Activated naive CD4-positive, alpha-beta T cell treated with anti-CD3 and anti-CD28 coated beads for 36 hours (primary cell): ENCODE data around the gene LIMCH1. TPM values are rescaled to one million over a fixed set of nuclear protein-coding genes. Genes with fewer than 3 reads are reported as not detected.
"Not testable (repeated sequence)": the region's sequence is repeated elsewhere in the genome, so short reads cannot be mapped to it uniquely, and the experiment has no call there.

ENCODE experiments used
- CTCF ChIA-PET: fragments of 350-600 bp; sonication (Branson Sonifier 250); formaldehyde crosslinking; loops from one replicate; lab custom pipeline; 2021; ENCODE audit warnings: antibody characterized with exemption; lab: Charles Lee
- DNase-seq: peaks from one replicate; pipeline ENCODE4 v3.0.0-alpha.2; 2020
- H3K27ac Mint-ChIP-seq: one replicate; pipeline ENCODE4 v1.8.0; 2021; ENCODE audit warnings: mild to moderate bottlenecking, mixed read lengths
- H3K27me3 Mint-ChIP-seq: one replicate; pipeline ENCODE4 v1.8.0; 2021; ENCODE audit warnings: low read depth, mixed read lengths
- H3K36me3 Mint-ChIP-seq: one replicate; pipeline ENCODE4 v1.8.0; 2021; ENCODE audit warnings: low read depth, mixed read lengths
- H3K4me1 Mint-ChIP-seq: one replicate; pipeline ENCODE4 v1.8.0; 2021; ENCODE audit warnings: low read depth, mixed read lengths
- H3K4me3 Mint-ChIP-seq: one replicate; pipeline ENCODE4 v1.8.0; 2021; ENCODE audit warnings: mild to moderate bottlenecking, moderate library complexity, mixed read lengths
- H3K9me3 Mint-ChIP-seq: one replicate; pipeline ENCODE4 v1.8.0; 2021; ENCODE audit warnings: mixed read lengths
- intact Hi-C: fragments of 100-400 bp; cut with micrococcal nuclease; formaldehyde crosslinking; loops from one replicate; pipeline ENCODE4 v1.15.1; 2023
- total RNA-seq, 2 experiments: library from RNA; stranded (reverse); gene quantifications; one replicate each; pipeline ENCODE4 v1.2.3, GENCODE V29; 2021

LIMCH1 gene
- total RNA-seq = not detected

- CTCF ChIA-PET = no interaction called here
- no peak within 1 kb of the TSS for H3K27ac Mint-ChIP-seq
- intact Hi-C loops = no loop called here
Measured at GRCh38 chr4:41538017-41538733, at the start of gene LIMCH1. Gene LIMCH1, plus strand, starts transcription at chr4:41538157. Its CDS starts 67,839 bp downstream, at chr4:41605996.

DNA sequence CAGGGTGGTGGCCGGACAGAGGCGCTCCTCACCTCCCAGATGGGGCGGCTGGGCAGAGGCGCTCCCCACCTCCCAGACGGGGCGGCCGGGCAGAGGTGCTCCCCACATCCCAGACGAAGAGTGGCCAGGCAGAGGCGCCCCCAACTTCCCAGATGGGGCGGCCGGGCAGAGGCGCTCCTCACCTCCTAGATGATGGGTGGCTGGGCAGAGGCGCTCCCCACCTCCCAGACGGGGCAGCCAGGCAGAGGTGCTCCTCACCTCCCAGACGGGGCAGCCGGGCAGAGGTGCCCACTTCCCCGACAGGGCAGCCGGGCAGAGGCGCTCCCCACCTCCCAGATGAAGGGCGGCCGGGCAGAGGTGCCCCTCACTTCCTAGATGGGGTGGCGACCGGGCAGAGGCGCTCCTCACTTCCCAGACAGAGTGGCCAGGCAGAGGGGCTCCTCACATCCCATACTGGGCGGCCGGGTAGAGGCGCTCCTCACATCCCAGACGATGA is 46.8 kb upstream of the LIMCH1 start:
- H3K9me3 Mint-ChIP-seq = not testable (repeated sequence)

More at GRCh38 chr4:41538017-41538733, at the start of gene LIMCH1:
- DNase-seq = no peak
- Mint-ChIP-seq H3K4me1 (no peaks in the 10 kb centered on the region), H3K36me3 (no peaks in the 10 kb centered on the region), H3K9me3 (no peaks in the 10 kb centered on the region), H3K4me3 (no peak within 1 kb of the TSS), H3K27me3 (peaks cover 4% of the 10 kb centered on the region)

DNA sequence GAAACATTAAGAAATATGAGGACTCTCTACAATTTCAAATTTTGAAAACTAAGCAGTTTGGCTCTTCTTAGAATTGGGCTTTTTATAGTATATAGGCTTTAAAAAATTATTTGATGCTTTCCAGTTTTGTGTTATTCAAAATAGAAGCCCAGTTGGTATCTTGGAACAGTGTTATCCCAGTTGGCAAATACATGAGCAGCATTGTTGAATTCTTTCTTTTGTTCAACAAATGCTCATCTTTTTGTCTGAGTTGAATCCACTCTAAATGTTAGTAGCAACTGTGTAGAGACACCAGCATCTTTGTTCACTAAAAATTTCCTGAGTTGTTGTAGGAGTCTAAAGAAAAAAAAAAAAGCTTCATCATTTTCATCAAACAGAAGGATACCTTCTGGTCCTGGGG is 41.0 kb upstream of the LIMCH1 start:
- DNase-seq = no peak
- Mint-ChIP-seq H3K27ac (no peak overlapping the region), H3K4me3 (no peak overlapping the region), H3K4me1 (no peaks in the 10 kb centered on the region), H3K36me3 (no peaks in the 10 kb centered on the region), H3K27me3 (no peaks in the 10 kb centered on the region), H3K9me3 (peaks cover 2% of the 10 kb centered on the region)
- intact Hi-C loops = no loop called here
- CTCF ChIA-PET = no interaction called here

More for the DNA sequence above, 46.8 kb upstream of the LIMCH1 start:
- H3K27ac Mint-ChIP-seq, DNase-seq, H3K36me3 Mint-ChIP-seq, H3K27me3 Mint-ChIP-seq, CTCF ChIA-PET, H3K4me1 Mint-ChIP-seq, H3K4me3 Mint-ChIP-seq, intact Hi-C loops: not testable (repeated sequence)

- H3K36me3 Mint-ChIP-seq = no peaks in the 10 kb centered on the region
- DNase-seq = no peak
- H3K4me3 Mint-ChIP-seq = no peak overlapping the region
- no peaks in the 10 kb centered on the region for H3K4me1 Mint-ChIP-seq
- CTCF ChIA-PET = no interaction called here
- H3K9me3 Mint-ChIP-seq = peaks cover 6% of the 10 kb centered on the region
- intact Hi-C loops = no loop called here
- H3K27me3 Mint-ChIP-seq = no peaks in the 10 kb centered on the region
- H3K27ac Mint-ChIP-seq = no peak overlapping the region
Measured at GRCh38 chr4:41498177-41498576, 39.8 kb upstream of the LIMCH1 start.

DNA sequence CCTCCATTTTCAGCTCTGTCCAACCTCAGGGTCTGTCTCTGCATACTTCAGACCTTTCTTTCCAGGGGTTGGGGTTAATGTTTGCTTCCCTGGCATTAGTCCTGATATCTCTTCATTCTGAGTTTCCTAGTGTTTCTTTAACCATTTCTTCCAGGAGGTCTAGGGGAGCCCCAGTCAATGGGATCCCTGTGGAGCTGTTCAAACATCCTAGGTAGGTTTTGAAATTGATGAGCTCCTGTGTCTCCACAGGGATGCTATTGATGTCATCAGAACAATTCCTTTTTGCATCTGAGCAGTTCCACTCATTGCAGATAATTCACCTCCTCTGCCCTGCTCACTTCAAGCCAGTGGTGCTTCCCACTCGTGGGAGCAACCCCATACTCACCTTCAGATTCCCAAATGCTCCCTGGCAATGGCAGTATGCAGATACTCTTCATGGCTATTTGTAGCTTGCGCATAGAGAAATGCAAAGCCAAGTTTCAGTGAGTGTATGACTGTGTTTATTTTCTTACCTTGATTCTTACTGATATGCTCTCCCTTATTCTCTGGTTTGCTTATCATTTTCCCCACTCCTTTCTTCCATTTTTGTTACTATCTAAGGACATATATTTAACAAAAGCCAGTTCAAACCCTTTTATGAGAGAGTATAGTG is 33.7 kb upstream of the LIMCH1 start:
- H3K27ac Mint-ChIP-seq = no peak overlapping the region
- H3K27me3 Mint-ChIP-seq = no peaks in the 10 kb centered on the region
- DNase-seq = no peak
- no peak overlapping the region for H3K4me3 Mint-ChIP-seq
- intact Hi-C loops = no loop called here
- CTCF ChIA-PET = no interaction called here
- peaks cover 6% of the 10 kb centered on the region for H3K9me3 Mint-ChIP-seq
- H3K4me1 Mint-ChIP-seq = no peaks in the 10 kb centered on the region
- H3K36me3 Mint-ChIP-seq = no peaks in the 10 kb centered on the region

- CTCF ChIA-PET = no interaction called here
- intact Hi-C loops = no loop called here
- H3K27me3 Mint-ChIP-seq = no peaks in the 10 kb centered on the region
Measured at GRCh38 chr4:41505161-41505661, 32.7 kb upstream of the LIMCH1 start.

GRCh38 chr4:41506130-41506529 is 31.8 kb upstream of the LIMCH1 start:
- intact Hi-C loops = no loop called here
- no peaks in the 10 kb centered on the region for H3K4me1 Mint-ChIP-seq
- no peaks in the 10 kb centered on the region for H3K36me3 Mint-ChIP-seq
- H3K4me3 Mint-ChIP-seq = no peak overlapping the region
- DNase-seq = no peak
- no peak overlapping the region for H3K27ac Mint-ChIP-seq
- no peaks in the 10 kb centered on the region for H3K27me3 Mint-ChIP-seq
- CTCF ChIA-PET = no interaction called here
- H3K9me3 Mint-ChIP-seq = peaks cover 4% of the 10 kb centered on the region

More at GRCh38 chr4:41505161-41505661, 32.7 kb upstream of the LIMCH1 start:
- H3K4me3 Mint-ChIP-seq = no peak overlapping the region
- peaks cover 6% of the 10 kb centered on the region for H3K9me3 Mint-ChIP-seq
- no peak overlapping the region for H3K27ac Mint-ChIP-seq
- no peaks in the 10 kb centered on the region for H3K4me1 Mint-ChIP-seq
- no peak for DNase-seq
- H3K36me3 Mint-ChIP-seq = no peaks in the 10 kb centered on the region

GRCh38 chr4:41507291-41507947 is 30.5 kb upstream of the LIMCH1 start:
- Mint-ChIP-seq H3K27ac (no peak overlapping the region), H3K4me1 (no peaks in the 10 kb centered on the region), H3K4me3 (no peak overlapping the region), H3K27me3 (no peaks in the 10 kb centered on the region), H3K36me3 (no peaks in the 10 kb centered on the region), H3K9me3 (peaks cover 3% of the 10 kb centered on the region)
- intact Hi-C loops = no loop called here
- CTCF ChIA-PET = no interaction called here
- DNase-seq = no peak

- H3K9me3 Mint-ChIP-seq = no peaks in the 10 kb centered on the region
- CTCF ChIA-PET = no interaction called here
- intact Hi-C loops = no loop called here
Measured at GRCh38 chr4:41509451-41509866, 28.5 kb upstream of the LIMCH1 start.

DNA sequence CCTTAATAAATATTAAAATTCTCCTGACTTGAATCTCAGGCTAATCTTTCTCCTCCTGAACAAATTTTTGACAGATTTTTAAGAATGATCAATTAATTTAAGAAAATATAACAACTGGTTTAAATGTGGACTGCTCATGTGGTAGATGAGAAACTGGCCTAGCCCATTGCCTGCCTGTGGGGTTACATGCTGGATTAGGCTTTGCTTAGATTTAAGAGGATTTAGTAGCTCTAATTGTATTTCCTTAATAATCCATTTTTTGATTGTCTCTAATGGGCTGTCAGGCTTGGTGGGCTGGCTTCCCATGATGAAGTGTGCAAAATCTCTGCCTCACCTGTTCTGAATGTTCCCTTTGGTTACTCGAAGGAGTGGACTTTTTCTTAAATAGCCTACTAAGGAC is 27.8 kb upstream of the LIMCH1 start:
- Mint-ChIP-seq H3K36me3 (no peaks in the 10 kb centered on the region), H3K4me1 (no peaks in the 10 kb centered on the region), H3K27ac (no peak overlapping the region), H3K27me3 (no peaks in the 10 kb centered on the region), H3K9me3 (no peaks in the 10 kb centered on the region), H3K4me3 (no peak overlapping the region)
- intact Hi-C loops = no loop called here
- DNase-seq = no peak
- CTCF ChIA-PET = no interaction called here

More at GRCh38 chr4:41509451-41509866, 28.5 kb upstream of the LIMCH1 start:
- no peak overlapping the region for H3K27ac Mint-ChIP-seq
- no peak for DNase-seq
- H3K27me3 Mint-ChIP-seq = no peaks in the 10 kb centered on the region
- H3K4me1 Mint-ChIP-seq = no peaks in the 10 kb centered on the region
- H3K4me3 Mint-ChIP-seq = no peak overlapping the region
- H3K36me3 Mint-ChIP-seq = no peaks in the 10 kb centered on the region

DNA sequence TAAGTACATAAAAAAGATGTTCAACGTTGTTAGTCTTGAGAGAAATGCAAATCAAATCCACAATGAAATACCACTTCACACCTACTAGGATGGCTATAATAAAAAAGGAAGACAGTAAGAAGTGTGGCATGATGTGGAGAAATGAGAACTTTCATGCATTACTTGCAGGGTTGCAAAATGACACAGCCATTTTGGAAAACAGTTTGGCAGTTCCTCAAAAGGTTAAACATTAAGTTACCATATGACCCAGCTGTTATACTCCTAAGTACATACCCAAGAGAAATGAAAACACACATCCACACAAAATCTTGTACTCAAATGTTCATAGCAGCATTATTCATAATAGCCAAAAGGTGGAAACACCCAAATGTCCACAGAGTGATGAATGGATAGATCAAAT is 25.8 kb upstream of the LIMCH1 start:
- Mint-ChIP-seq H3K4me3 (no peak overlapping the region), H3K9me3 (no peaks in the 10 kb centered on the region), H3K27me3 (no peaks in the 10 kb centered on the region), H3K4me1 (no peaks in the 10 kb centered on the region), H3K27ac (no peak overlapping the region), H3K36me3 (no peaks in the 10 kb centered on the region)
- CTCF ChIA-PET = no interaction called here
- intact Hi-C loops = no loop called here
- no peak for DNase-seq

- H3K36me3 Mint-ChIP-seq = no peaks in the 10 kb centered on the region
- no peak overlapping the region for H3K4me3 Mint-ChIP-seq
- intact Hi-C loops = no loop called here
- CTCF ChIA-PET = no interaction called here
- DNase-seq = no peak
- no peak overlapping the region for H3K27ac Mint-ChIP-seq
- H3K4me1 Mint-ChIP-seq = no peaks in the 10 kb centered on the region
- H3K9me3 Mint-ChIP-seq = no peaks in the 10 kb centered on the region
- no peaks in the 10 kb centered on the region for H3K27me3 Mint-ChIP-seq
Measured at GRCh38 chr4:41512596-41512995, 25.4 kb upstream of the LIMCH1 start.
